Dendritic cell treated with granulocyte-macrophage colony-stimulating factor and Interleukin-4, amounts not matched to agents 40 ng/mL and 50 ng/mL, for 4 days (primary cell): ENCODE measurements around the gene PACS2.
A peak's percentile ranks its signal among the peaks of the same experiment; 100 is the strongest.

Experiments
- H3K27ac Mint-ChIP-seq: one replicate; pipeline ENCODE4 v1.8.0; 2022; ENCODE audit warnings: mild to moderate bottlenecking, mixed read lengths
- H3K27me3 Mint-ChIP-seq: one replicate; pipeline ENCODE4 v1.8.0; 2022; ENCODE audit warnings: mild to moderate bottlenecking, mixed read lengths
- H3K36me3 Mint-ChIP-seq: one replicate; pipeline ENCODE4 v1.8.0; 2022; ENCODE audit warnings: low read depth, mixed read lengths
- H3K4me1 Mint-ChIP-seq: one replicate; pipeline ENCODE4 v1.8.0; 2022; ENCODE audit warnings: low read depth, mixed read lengths
- H3K4me3 Mint-ChIP-seq: one replicate; pipeline ENCODE4 v1.8.0; 2022; ENCODE audit warnings: mild to moderate bottlenecking, moderate library complexity, mixed read lengths
- H3K9me3 Mint-ChIP-seq: one replicate; pipeline ENCODE4 v1.8.0; 2022; ENCODE audit warnings: mixed read lengths
- intact Hi-C: fragments of 100-400 bp; cut with micrococcal nuclease; formaldehyde crosslinking; loops from one replicate; pipeline ENCODE4 v1.15.0; 2022

Gene PACS2

GRCh38 chr14:105412771-105413543 is 98.4 kb downstream of the PACS2 start:
- Mint-ChIP-seq H3K27ac (no peak overlapping the region), H3K4me3 (no peak overlapping the region), H3K4me1 (peaks cover 44% of the 10 kb centered on the region), H3K36me3 (no peaks in the 10 kb centered on the region), H3K9me3 (no peaks in the 10 kb centered on the region), H3K27me3 (peaks cover 53% of the 10 kb centered on the region)
- intact Hi-C loops = no loop called here

- intact Hi-C loops = no loop called here
- Mint-ChIP-seq H3K4me1 (peaks cover 41% of the 10 kb centered on the region), H3K27ac (no peak overlapping the region), H3K9me3 (no peaks in the 10 kb centered on the region), H3K36me3 (no peaks in the 10 kb centered on the region), H3K27me3 (peaks cover 58% of the 10 kb centered on the region), H3K4me3 (no peak overlapping the region)
Measured at GRCh38 chr14:105413544-105413886, 99.0 kb downstream of the PACS2 start.

GRCh38 chr14:105414456-105415371 is 100.2 kb downstream of the PACS2 start:
- Mint-ChIP-seq H3K27ac (peak overlapping the region; percentile 63), H3K4me3 (peak overlapping the region; percentile 63), H3K9me3 (no peaks in the 10 kb centered on the region), H3K36me3 (no peaks in the 10 kb centered on the region), H3K27me3 (peaks cover 64% of the 10 kb centered on the region), H3K4me1 (peaks cover 38% of the 10 kb centered on the region)
- intact Hi-C loops = loop anchor here (2.0 kb wide), 2 partner anchors 20 to 76 kb away; partner anchors contain the start of gene TEDC1

- H3K36me3 Mint-ChIP-seq = peaks cover 3% of the 10 kb centered on the region
Measured at GRCh38 chr14:105415481-105416428, 101.2 kb downstream of the PACS2 start.

GRCh38 chr14:105416671-105417070 is 102.1 kb downstream of the PACS2 start:
- intact Hi-C loops = no loop called here
- no peak overlapping the region for H3K27ac Mint-ChIP-seq
- H3K4me1 Mint-ChIP-seq = peaks cover 32% of the 10 kb centered on the region
- peaks cover 52% of the 10 kb centered on the region for H3K27me3 Mint-ChIP-seq
- H3K9me3 Mint-ChIP-seq = no peaks in the 10 kb centered on the region
- H3K4me3 Mint-ChIP-seq = no peak overlapping the region
- peaks cover 10% of the 10 kb centered on the region for H3K36me3 Mint-ChIP-seq

More at GRCh38 chr14:105415481-105416428, 101.2 kb downstream of the PACS2 start:
- Mint-ChIP-seq H3K27ac (no peak overlapping the region), H3K9me3 (no peaks in the 10 kb centered on the region), H3K4me1 (peaks cover 30% of the 10 kb centered on the region), H3K27me3 (peaks cover 58% of the 10 kb centered on the region), H3K4me3 (no peak overlapping the region)
- intact Hi-C loops = loop anchor here (2.0 kb wide), 2 partner anchors 21 to 75 kb away; partner anchors contain the start of gene TEDC1

DNA sequence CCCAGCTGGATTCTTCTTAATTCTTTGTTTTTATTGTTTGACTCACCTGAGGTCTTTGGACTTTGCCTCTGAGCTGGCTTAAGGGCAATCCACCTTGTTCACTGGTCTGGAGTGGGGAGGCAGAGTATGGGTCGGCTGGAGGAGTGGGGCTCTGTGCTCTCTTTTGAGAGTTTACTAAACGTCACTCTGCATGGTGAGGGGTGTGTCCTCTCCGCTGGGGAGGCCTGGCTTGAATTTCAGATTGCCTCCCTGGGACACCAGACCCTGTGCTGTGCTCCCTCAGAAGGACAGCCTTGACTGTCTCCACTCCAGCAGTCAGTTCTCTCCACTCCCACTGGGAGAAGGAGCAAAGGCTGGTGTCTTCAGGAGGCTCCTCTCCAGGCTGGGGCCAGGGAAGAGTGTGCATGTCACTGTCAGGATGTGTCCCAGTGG is 103.2 kb downstream of the PACS2 start:
- intact Hi-C loops = no loop called here
- no peak overlapping the region for H3K4me3 Mint-ChIP-seq
- H3K4me1 Mint-ChIP-seq = peaks cover 38% of the 10 kb centered on the region
- no peaks in the 10 kb centered on the region for H3K9me3 Mint-ChIP-seq
- peaks cover 17% of the 10 kb centered on the region for H3K36me3 Mint-ChIP-seq
- H3K27me3 Mint-ChIP-seq = peaks cover 43% of the 10 kb centered on the region
- H3K27ac Mint-ChIP-seq = no peak overlapping the region

- Mint-ChIP-seq H3K4me3 (peak overlapping the region; percentile 74), H3K9me3 (no peaks in the 10 kb centered on the region), H3K27ac (peak overlapping the region; percentile 61), H3K27me3 (peaks cover 35% of the 10 kb centered on the region), H3K4me1 (peaks cover 41% of the 10 kb centered on the region), H3K36me3 (peaks cover 19% of the 10 kb centered on the region)
- intact Hi-C loops = no loop called here
Measured at GRCh38 chr14:105418269-105419194, 104.0 kb downstream of the PACS2 start.

DNA sequence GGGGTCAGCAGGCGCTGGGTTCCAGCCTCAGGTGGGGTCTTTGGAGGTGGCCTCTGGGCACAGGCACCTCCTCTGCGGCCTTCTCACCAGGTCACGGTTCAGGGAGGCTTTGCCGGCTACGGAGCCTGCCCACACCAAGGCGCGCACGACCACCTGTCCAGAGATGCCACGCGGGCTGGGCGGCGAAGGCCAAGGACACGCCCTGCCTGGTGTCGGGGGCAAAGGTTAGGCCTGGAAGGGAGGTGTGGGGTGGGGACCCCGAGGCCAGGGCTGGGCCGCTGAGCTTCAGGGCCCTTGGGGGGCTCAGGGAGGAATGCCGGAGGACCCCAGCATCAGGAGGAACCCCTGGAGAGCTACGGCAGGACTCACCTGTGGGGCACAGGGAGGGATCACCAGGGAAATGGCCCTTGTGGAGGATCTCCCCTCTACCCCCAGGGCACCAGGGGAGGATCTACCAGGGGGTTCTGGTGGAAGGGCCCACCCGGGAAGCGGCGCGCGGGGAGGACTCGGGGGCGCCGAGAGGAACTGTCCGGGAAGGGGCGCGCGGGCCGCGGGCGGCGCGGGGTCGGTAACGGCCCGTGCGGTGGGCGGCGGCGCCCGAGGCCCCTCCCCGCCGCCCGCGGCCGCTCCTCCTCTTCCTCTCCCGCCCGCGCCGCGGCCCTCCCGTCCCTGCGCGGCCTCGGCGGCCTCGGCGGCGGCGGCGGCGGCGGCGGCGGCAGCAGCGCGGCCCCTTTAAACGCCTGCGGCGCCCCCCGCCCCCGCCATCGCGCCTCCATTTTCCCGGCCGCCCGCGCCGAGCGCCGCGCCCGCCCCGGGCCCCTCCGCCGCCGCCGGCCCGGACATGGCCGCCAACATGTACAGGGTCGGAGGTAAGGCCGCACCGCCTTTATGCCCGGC is 104.9 kb downstream of the PACS2 start, which contains the start of gene MTA1:
Gene MTA1 (plus strand): TSS at position 633 of the 897 bp plus-strand sequence. CDS start 209 bp downstream, at position 842.
- Mint-ChIP-seq H3K27ac (peak within 1 kb of the TSS; percentile 82), H3K9me3 (no peaks in the 10 kb centered on the region), H3K36me3 (peaks cover 28% of the 10 kb centered on the region), H3K4me1 (peaks cover 39% of the 10 kb centered on the region), H3K4me3 (peak within 1 kb of the TSS; percentile 93), H3K27me3 (peaks cover 25% of the 10 kb centered on the region)
- intact Hi-C loops = no loop called here

GRCh38 chr14:105420101-105420973 is 105.8 kb downstream of the PACS2 start:
- Mint-ChIP-seq H3K27ac (peak overlapping the region; percentile 82), H3K4me3 (peak overlapping the region; percentile 93), H3K4me1 (peaks cover 36% of the 10 kb centered on the region), H3K27me3 (peaks cover 22% of the 10 kb centered on the region), H3K9me3 (no peaks in the 10 kb centered on the region), H3K36me3 (peaks cover 37% of the 10 kb centered on the region)
- intact Hi-C loops = no loop called here

- Mint-ChIP-seq H3K27me3 (peaks cover 20% of the 10 kb centered on the region), H3K4me1 (peaks cover 36% of the 10 kb centered on the region), H3K4me3 (peak overlapping the region; percentile 93), H3K27ac (peak overlapping the region; percentile 82), H3K36me3 (peaks cover 45% of the 10 kb centered on the region), H3K9me3 (no peaks in the 10 kb centered on the region)
- intact Hi-C loops = no loop called here
Measured at GRCh38 chr14:105420974-105421674, 106.6 kb downstream of the PACS2 start.
